HG03460 (cell line): ENCODE measurements around the gene RHOBTB3.

Experiments used
- ATAC-seq: cut with Tn5 transposase; IDR thresholded peaks from one replicate; pipeline ENCODE4 v1.9.1; 2021; ENCODE audit not compliant: unreplicated experiment

The RHOBTB3 gene

GRCh38 chr5:95815155-95815729 lies 84.1 kb downstream of the RHOBTB3 start:
- no peak for ATAC-seq

DNA sequence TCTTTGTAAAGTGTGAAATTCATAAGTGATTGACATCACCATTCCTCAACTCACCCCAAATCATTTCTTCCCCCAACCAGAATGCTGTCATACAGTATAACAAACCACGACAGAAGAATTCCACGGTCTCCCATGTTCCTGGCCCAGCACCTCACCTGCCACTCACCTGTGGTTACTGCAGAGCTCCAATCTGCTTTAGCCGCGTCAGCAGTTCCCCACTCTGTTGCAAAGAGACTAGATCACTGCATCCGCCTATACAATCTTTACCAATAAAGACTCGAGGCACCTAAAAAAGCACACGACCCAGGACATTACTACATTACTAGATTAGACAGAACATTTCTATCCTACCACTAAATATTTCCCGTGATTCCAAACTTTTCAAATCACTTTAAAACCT lies 85.2 kb downstream of the RHOBTB3 start:
- ATAC-seq: no peak

DNA sequence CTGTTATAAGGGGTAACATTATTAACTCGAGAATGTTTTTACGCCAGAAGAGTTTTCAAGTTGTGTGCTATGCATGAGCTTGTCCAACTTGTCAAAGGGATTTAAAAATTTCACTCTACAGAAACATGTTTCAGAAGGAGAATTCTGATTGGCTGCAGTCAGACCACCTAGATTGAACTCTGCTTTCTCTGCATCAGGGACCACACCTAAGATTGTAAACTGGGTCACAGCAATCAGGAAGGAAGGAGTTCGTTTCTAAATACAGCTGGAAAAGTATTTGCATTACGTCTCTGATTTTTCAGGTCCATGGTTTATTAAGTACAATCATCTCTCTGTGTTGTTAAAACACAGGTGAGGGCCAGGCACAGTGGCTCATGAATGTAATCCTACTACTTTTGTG lies 85.6 kb downstream of the RHOBTB3 start:
- ATAC-seq: no peak

DNA sequence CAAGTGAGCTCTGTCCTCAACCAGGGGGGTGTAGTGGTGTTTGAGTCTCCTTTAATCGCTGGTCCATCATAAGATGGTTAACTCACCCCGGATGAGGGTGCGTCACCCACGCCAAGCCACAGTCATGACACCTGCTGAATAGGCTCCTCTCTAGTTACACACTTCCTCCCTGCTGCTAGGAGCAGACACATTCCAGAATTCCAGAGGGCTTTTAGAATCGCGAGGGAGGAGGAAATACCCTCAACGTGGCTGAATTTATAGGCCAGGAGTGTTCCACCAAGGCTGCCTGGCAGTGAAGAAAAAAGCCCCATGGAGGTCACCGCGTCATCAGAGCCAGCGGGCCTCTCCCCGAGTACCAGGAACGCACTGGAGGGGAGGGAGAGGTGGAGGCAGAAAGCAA lies 86.3 kb downstream of the RHOBTB3 start:
- ATAC-seq: no peak

DNA sequence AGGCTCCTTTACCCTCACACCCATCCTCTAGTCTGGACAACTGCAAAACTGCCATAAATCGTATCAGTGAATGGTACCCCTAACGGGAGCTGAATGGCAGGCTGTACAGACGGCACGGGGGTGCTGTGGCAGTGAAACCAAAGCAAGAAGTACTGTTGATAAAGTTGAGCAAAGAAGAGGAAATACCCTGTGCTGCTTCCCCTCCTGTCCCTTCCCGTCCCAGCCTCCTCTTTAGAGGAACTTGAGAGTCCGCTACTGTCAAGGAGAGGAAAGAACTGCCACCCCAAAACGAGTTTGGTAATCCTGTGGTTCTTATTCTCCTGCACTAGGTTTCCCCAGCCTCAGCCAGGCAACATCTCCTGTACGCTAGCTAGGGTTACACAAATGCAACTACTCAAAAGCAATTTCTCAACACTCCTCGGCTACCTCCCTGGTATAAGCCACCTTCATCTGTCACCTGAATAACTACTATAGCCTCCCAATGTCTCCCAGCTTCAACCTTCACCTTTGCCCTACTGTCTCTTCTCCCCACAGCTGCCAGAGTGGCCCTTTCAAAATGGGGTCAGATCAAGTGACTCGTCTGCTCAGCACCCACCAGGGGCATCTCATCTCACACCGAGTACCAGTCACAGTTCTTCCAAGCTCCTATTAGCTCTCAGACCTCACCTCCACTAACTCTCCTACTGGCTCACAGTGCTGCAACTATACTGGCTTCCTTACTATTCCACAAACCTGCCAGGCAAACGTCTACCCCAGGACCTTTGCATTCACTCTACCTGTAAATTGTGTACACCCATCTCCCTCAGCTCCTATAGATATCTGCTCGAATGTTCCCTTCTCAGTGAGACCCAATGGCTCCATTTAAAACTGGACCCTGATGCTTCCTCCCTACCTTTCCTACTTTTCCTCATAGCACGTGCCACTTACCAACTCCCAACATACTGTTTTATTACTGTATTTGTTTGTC lies 87.3 kb downstream of the RHOBTB3 start:
- ATAC-seq: no peak

DNA sequence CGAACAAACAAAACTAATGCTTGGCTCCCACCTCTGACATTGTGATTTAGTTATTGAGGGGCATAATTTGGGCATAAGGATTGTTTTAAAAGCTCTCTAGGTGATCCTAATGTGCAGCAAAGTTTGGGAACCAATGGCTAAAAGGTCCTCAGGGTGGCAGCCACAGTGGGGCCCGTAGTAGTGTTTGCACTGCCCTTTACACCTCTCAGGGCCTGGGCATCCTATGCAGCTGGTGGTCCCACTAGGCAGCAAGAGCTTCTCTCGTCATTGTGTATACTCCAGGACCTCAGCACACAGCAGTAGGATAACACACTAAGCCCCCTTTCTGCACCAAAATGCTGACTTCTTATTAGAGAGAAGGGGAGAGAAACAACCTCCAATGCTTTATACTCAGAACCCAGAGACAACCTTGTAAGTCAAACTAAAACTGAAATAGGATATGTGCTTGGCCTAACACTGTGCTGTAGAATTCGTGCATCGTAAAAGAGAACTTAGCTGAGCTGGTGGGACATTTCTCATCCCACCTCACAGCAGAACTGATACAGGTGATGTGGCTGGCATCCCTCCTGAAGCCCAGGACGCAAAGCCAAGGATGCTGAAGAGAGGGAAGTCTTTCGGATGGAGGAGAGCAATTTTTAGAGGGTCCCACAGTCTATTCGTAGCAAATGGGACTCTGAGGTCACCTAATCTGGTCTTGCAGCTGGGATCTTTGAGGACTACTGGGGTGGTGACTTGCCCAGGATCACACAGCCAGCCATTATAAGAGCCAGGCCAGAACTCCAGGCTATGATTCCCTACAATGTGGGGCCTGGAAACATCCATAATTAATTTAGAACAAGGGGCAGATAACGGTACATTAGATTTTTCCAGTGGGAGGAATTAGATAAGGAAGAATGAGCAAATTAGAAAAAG lies 90.2 kb downstream of the RHOBTB3 start:
- ATAC-seq: peak; percentile 18

DNA sequence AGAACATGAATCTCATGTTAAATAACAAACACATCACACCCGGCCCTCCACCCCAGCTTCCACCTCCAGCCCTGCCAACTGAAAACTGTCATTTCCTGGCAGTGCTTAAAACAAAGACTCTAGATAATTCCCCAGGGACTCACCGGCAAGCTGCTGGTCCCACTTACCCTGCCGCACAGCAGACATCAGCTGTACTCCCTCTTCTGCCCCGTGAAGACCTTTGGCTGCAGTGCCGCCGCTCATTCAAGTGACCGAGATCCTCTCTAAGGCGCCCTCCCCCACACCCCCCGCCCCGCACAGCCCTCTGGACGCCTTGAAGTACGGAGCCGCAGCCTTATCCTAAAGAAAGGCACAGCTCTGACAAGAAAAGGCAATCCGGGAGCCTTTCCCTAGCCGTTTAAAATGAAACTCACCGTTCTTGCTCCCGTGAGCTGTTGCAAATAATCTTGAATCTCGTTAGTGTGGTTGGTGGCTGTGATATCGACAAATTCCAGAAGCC lies 91.0 kb downstream of the RHOBTB3 start:
- ATAC-seq: peak; percentile 39

DNA sequence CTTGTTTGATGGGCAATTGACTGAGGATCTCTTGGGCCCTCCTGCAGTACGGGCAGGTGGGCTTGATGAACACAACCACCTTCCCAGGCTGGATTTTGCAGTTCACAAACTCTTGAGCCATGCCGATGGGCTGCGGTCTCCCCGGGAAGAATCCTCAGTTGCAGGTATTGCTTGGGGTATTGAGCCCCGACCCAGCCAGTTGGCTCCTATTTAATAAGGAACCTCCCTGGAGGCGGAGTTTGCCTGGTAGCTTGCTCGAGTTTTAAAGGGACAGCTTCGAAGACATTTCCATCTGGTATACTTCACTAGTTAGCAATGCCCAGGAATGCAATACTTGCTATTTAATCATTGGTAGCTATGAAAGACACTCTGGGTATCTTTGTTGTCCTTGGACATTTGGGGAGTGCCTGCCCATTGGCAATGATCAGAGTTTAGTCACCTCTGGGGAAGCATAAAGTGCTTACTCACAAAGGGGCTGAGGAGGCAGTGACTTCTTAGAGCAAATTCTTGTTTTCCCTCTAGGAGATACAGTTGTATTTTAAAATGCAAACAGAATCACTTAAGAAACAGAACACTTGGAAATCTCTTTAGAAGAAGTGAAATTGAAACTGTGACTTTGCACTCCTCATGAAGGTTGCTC lies 91.5 kb downstream of the RHOBTB3 start, which contains the start of gene GLRX:
Gene GLRX (minus strand): TSS at position 185 of the 640 bp plus-strand sequence. CDS start 64 bp downstream, at position 121.
- ATAC-seq: peak; percentile 43

DNA sequence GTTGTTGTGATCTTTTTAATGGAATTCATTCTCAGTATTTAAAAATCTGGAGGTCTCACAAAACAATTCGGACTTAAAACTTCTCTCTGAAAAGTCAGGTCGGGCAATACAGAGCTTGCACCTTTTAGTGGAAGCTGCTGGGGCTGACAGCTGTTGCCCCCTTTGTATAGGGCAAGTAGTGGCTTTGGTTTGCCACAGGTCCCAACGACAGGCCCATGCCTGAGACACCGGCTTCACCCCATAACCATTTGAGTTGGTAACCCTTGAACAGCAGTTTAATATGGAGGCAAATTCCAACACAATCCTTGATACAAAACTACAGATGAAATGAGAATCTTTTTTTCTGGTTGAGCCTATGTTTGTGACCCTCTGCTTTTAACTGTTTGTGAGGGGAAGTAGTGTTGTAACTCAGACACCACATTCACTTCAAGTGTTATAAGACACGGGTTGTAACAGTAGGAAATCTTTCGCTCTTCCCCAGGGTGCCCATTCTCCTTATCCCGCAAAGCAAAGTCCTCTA lies 92.1 kb downstream of the RHOBTB3 start:
- ATAC-seq: no peak

DNA sequence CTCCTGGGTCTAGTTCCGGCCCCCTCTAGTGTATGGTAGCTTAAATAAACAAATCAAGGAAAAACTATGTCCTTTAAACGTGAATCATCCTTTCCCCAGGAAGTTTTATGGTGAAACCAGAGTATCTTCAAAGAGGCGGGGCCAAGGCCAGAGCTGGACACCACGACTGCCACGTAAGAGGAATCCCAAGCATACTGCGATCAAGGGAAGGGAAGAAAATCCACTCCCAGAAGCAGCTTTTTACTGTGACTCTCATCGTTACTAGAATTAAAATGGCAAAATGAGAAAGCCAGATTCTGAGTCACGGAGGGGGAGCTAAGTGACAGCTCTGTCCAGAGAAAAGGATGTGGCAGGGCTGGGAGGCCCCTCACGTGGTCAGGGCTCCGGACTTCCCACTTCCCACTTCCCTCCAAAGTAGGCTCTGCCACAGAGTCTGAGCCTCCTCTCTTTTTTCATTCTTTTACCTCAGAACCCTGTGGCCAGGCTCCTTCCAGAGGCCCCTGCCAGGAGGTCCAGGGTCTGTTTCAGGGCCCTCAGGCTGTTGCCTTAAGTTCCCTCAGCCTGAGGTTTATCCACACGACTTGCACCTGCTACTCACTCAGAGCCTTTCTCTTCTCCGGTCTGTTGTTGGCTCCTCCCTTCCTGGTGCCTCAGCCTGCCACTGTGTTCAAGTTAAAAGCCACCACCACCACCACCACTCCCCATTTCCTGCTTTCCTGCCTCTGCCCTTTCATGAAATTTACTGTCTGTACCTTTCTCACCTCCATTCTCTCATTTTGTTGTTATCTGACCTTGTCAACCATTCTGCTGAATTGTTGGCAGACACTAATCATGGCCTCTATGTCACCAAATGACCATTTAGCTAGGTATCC lies 92.8 kb downstream of the RHOBTB3 start:
- ATAC-seq: peak; percentile 53

GRCh38 chr5:95824747-95825146 lies 93.6 kb downstream of the RHOBTB3 start:
- ATAC-seq: no peak

DNA sequence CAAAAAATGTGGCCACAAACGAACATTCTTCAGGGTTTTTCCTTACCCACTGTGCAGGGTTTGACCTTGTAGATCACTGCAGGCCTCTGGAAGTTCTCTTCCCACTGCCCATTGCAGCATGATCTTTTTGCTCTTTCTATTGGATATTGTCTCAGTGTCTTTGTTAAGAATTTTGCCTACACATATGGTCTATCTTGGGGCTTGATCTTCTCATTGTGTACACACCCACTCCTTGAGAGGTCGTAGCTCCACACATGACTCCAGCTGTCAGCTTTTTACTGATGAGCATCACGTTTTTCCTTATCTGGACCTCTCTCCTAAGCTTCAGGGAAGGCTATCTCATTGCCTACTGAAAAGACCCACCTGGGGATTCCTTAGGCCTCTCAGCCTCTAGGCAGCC lies 94.4 kb downstream of the RHOBTB3 start:
- no peak for ATAC-seq

DNA sequence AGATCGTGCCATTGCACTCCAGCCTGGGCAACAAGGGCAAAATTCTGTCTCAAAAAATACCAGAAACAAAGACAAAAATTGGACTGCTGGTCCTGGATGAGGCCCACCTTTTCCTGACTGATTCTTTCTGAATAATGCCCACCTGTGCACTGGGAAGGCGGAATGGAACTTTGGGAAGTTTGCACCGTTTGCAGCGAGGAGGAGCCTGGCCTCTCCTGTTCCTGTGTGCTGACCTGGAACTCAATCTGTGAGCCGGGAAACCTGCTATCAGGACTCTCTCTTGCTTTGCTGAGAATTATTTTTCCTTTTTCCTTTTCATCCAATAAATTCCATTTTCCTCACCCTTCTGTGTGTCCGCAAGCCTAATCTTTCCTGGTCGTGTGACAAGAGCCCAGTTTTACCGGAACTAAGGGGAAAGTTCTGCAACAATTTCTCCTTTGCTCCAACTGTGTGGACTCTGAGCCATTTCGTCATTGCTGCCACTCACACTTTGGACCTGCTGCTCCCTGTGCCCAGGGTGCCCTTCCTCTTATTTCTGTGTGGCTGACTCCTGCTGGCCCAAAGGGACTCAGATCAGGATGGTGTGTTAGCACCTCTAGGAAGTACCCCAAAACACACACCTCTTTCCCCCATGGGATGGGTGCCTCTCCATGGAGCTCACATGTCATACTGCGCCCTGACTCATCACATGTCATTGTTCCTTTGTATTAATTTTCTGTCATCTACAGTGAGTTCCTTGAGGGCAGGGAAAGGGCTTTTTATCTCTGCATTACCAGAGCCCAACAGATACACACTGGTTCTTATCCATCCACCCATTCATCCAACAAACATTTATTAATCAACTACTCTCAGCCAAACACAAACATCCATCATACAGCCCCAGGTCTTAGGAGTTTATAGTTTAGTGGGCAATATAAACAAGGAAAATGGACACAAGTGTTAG lies 96.1 kb downstream of the RHOBTB3 start:
- no peak for ATAC-seq

DNA sequence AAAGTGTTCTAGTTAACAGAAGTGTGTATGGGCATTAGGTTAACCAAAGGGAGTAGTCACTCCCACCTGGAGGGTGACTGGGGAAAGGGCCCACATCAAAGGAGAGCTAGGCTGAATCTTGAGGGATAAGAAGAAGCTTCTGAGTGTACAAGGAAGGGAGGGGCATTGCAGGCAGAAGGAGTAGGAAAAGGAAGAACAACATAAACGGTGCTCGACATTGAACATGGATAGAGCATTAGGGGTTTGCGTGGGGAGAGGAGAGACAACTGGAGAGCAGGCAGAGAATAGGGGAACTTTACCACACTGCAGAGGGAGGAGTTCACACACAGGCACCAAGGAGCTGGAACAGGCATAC lies 96.7 kb downstream of the RHOBTB3 start:
- ATAC-seq: no peak

DNA sequence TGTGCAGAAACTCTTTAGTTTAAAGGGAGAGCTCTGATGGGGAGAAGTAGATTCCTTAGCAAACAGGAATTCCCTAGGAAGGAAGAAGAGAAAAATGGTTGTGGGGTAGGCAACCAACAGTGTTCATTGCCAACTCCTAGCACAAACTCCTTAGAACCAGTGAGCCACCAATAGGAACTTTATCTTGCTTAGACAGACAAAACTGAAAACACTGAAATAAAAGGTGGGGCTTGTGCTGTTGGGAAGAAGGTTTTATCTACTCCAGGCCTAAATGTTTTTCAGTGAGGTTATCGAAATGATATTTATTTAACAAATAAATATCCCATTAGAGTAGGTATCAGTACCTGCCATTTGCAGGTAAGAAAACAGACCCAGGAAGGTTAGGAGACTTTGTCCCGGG lies 99.1 kb downstream of the RHOBTB3 start:
- ATAC-seq: no peak

DNA sequence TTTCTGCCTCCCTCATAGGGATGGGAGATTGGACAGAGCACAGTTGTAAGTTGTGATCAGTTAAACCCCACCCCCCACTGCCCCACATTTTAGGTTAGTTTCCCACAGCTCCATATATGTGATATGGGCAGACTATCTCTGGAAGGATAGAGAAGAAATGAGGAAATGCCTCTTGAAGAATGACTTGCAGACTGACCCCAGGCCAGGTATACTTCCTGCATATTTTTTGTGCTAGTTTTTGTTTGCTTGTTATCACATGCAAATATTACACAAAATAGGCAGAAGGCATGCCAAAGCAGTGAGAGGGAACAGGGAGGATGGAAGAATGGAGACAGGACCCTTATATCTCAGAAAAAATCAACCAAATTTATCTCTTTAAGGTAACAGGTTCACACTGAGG lies 101.5 kb downstream of the RHOBTB3 start:
- no peak for ATAC-seq

DNA sequence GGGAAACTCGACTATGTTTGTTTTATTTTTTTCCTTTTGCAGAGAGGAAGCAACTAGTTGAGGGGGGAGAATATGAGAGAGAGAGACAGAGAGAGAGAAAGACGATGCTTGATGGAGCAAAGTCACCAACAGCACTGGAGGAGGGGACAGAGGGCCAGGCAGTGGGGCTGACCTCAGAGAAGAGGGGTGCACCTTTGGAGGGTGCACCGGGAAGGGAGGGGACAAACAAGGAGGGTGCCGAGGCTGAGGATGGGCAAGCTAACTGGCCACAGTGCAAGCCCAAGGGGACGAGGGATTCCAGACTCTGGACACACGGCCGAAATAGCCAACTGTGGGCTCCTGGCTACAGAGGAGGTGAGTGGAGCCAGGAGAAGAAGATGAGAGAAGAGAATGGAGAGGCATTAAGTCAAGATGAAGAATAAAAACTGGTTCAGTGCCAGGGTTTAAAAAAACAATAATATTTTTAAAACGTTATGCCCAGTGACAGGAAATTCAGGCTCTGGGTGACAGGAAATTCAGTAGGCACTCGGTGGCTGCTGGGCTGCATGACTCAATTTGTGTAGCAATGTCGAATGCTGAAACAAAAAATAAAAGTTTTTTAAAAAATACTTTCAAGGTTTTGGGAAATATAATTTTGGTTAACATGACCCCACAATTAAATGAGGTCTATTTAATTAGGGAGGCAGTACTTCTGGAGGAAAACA lies 104.7 kb downstream of the RHOBTB3 start:
- no peak for ATAC-seq

- no peak for ATAC-seq
Observed at GRCh38 chr5:95836544-95836943, 105.4 kb downstream of the RHOBTB3 start.
